T-helper 2 cell (primary cell): ENCODE data around the gene ARHGAP12.
A peak's percentile ranks its signal among the peaks of the same experiment; 100 is the strongest.
"Not testable (repeated sequence)": the region's sequence is repeated elsewhere in the genome, so short reads cannot be mapped to it uniquely, and the experiment has no call there.

ENCODE experiments used
- DNase-seq, 5 experiments: peaks; one replicate each; pipeline versions ENCODE4 v3.0.0 to v3.0.0-alpha.2; 2012 to 2022

ARHGAP12 gene

GRCh38 chr10:31819391-31819820 lies 109.2 kb downstream of the ARHGAP12 start:
- DNase-seq: no peak

GRCh38 chr10:31816318-31816717 lies 112.3 kb downstream of the ARHGAP12 start:
- no peak for DNase-seq

- DNase-seq: peak in 2 of 5 experiments; percentile 12 to 73
These were observed 120.1 kb downstream of the ARHGAP12 start for GRCh38 chr10:31808258-31809218.

- no peak for DNase-seq
These were observed 124.2 kb downstream of the ARHGAP12 start for GRCh38 chr10:31804352-31804810.

- DNase-seq: no peak
These were observed 124.9 kb downstream of the ARHGAP12 start for GRCh38 chr10:31803606-31804351.

GRCh38 chr10:31799181-31799580 lies 129.4 kb downstream of the ARHGAP12 start:
- no peak for DNase-seq

- DNase-seq: no peak
These were observed 135.9 kb downstream of the ARHGAP12 start for GRCh38 chr10:31792745-31793144.

GRCh38 chr10:31789555-31789954 lies 139.1 kb downstream of the ARHGAP12 start:
- peak in 2 of 5 experiments; percentile 28 to 72 for DNase-seq

DNA sequence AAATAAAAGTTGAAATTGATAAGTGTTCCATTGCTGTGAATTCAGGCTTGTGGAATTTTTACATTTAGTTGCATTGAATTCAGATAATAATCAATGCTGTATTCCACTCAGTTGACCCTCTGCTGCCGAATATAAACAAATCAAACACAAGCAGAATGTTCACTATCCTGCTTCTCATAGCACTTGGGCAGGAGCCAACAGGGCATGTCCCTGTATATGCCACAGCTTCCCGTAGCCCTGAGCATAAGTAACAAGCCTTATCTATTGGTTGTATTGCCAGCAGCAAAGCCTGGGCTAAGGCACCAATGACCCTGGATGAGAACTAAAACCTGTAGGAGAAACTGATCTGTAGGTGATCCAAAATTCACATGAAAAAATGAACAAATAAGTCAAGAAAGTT lies 145.9 kb downstream of the ARHGAP12 start:
- no peak for DNase-seq

- DNase-seq: no peak
These were observed 147.9 kb downstream of the ARHGAP12 start for GRCh38 chr10:31780717-31781116.

- DNase-seq: no peak
These were observed 150.0 kb downstream of the ARHGAP12 start for GRCh38 chr10:31778627-31779026.

GRCh38 chr10:31776159-31776558 lies 152.5 kb downstream of the ARHGAP12 start:
- no peak for DNase-seq

DNA sequence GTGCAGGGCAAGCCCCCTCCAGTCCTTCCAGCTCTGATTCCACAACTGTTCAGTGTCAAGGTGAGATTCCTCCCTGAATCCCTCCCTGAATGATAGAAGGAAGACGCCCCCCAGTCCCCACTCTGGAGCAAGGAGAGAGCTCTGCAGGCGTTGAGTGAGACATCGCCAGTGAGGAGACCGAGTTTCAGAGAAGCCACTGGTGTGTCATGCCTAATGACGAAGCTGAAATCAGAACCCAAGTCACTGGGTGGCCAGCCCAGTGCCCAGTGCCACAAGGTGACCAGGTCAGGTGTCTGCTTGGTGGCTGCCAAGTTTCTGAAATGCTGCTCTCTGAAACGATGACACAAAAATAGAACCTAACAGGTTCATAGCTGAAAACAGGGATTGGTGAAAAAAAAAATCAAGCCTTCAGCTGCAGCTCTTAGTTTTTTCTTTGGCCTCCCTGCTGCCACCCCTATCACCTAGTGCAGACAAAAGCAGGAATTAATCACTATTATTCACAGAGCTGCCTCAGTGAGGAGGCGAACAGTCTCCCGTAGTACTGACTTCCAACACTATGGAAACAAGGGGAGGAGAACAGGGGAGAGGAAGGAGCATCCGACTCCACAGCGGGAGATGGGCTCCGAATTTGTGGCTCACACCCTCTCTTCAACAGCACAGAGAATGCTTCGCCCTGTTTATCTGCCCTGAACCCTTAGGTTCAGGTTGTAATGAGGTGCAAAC lies 153.5 kb downstream of the ARHGAP12 start:
- DNase-seq: no peak

DNA sequence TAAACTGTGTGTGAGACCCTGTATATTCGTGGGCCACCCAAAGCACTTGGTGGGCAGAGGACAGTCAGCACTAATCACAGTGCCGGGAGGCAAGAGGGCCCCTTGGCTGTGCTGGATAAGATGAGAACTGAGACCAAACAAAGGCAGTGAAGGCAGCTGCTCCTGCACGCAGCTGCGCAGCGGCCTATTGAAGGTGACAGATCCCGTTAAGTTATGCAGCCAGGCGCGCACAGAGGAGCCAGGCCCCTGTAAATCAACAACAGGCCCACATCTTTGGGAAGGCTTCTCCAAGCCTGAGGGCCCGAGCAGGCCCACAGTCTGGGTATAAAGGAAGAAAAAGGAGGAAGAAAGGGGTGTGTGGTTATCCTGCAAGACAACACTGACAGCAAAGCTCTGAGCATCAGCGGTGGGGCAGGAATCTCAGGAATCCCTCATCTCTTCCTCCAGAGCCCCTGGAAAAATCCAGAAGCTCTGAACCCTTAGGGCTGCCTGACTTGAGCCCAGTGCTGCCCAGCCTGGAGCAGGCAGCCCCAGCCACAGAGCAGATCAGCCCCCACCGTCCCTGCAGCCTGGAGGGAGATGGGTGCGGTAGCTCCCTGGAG lies 154.2 kb downstream of the ARHGAP12 start:
- DNase-seq: no peak

DNA sequence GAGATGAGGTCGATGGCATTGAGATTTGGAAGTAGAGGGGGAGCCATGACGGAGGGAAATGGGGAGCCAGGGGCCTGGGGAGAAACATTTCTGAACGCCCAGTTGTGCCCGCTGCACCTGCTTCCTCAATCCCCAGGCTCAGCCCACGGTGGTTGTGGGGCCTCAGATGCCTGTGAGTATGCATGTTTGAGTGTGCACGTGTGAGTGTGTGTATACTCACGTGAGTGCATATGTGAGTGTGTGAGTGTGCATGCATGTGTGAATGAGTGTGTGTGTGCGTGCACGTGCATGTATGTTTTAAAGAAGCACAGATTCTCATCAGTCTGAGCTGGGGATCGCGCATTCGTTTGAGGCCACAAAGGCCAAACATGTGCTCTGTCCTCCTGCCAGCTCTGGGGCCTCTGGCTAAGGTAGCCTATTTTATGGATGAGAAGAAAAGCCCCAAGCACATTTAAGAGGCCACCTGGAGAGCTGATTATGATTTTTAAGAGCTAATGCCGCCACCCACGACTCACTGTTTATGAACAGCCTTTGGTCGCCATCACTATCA lies 154.8 kb downstream of the ARHGAP12 start:
- DNase-seq: no peak

- DNase-seq: no peak
These were observed 157.2 kb downstream of the ARHGAP12 start for GRCh38 chr10:31771331-31771831.

- DNase-seq: peak in 4 of 5 experiments; percentile 27 to 61 (median 39)
These were observed 158.2 kb downstream of the ARHGAP12 start for GRCh38 chr10:31770307-31770902.

DNA sequence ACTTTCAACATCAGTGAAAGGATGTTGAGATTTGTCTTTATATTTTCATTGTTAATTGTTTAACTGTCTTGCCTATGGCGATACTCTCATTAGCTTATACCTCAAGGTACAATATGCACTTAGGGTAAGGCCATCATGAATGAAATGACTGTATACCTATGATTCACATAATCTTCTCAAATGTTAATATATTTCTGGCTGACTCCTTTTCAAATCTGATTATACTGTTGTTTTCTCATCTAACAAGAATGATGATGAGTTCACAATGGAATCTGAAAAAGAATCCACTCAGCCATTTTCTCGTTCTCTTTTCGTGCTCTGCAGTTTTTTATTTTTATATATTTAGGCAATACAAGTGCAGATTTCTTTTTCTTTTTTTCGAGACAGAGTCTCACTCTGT lies 159.1 kb downstream of the ARHGAP12 start:
- DNase-seq: no peak

DNA sequence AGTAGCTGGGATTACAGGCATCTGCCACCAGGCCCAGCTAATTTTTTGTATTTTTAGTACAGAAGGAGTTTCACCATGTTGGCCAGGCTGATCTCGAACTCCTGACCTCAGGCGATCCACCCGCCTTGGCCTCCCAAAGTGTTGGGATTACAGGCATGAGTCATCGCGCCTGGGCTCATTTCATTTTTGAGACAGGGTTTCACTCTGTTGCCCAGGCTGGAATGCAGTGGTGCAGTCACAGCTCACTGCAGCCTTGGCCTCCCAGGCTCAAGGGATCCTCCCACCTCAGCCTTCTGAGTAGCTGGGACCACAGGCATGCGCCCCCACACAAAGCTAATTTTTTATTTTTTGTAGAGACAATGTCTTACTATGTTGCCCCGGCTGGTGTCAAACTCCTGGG lies 159.7 kb downstream of the ARHGAP12 start:
- not testable (repeated sequence) for DNase-seq

- no peak for DNase-seq
These were observed 160.2 kb downstream of the ARHGAP12 start for GRCh38 chr10:31768467-31768866.

GRCh38 chr10:31765541-31765940 lies 163.1 kb downstream of the ARHGAP12 start:
- no peak for DNase-seq
